ENCODE results near the gene B3GNT7.

- TF ChIP-seq EZH2 (IDR thresholded peaks at IDR 0.05; ENCODE audit: borderline replicate concordance, low read length) (no peak), CTCF (conservative IDR thresholded peaks at IDR 0.05 in 1 of 2, IDR thresholded peaks at IDR 0.05 in 1 of 2; ENCODE audit: extremely low read depth in 1 of 2, insufficient read depth in 1 of 2, low read depth in 1 of 2, low read length in 2 of 2) (no peak)
Measured at GRCh38 chr2:231411237-231411636, 15.7 kb downstream of the B3GNT7 start.

Data from mammary epithelial cell (primary cell).